HepG2 (cell line): ENCODE results near the gene MAPK7. TPM values are rescaled to one million over a fixed set of nuclear protein-coding genes. Genes with fewer than 3 reads are reported as not detected.

Experiments used
- BCL6 ChIP-seq: IDR thresholded peaks from 2 replicates; pipeline ENCODE4 v1.6.1; 2016; ENCODE audit warnings: missing genetic modification reagents, missing compliant biosample characterization
- CHCHD3 ChIP-seq: sonication (generic); formaldehyde crosslinking; IDR thresholded peaks from 2 replicates; pipeline ENCODE4 v1.8.0; 2022; ENCODE audit warnings: mild to moderate bottlenecking, missing genetic modification reagents, moderate library complexity
- DR1 ChIP-seq: sonication (generic); formaldehyde crosslinking; IDR thresholded peaks from 2 replicates; pipeline ENCODE4 v1.8.0; 2021; ENCODE audit warnings: mild to moderate bottlenecking, missing genetic modification reagents, inconsistent platforms
- GABPB1 ChIP-seq: IDR thresholded peaks from 2 replicates; pipeline ENCODE4 v1.6.1; 2016; ENCODE audit warnings: mild to moderate bottlenecking, missing genetic modification reagents, moderate library complexity, missing compliant biosample characterization
- HMGA1 ChIP-seq: sonication (generic); formaldehyde crosslinking; conservative IDR thresholded peaks from 2 replicates; pipeline ENCODE4 v1.4.0; 2020; ENCODE audit warnings: missing genetic modification reagents
- ISL2 ChIP-seq: sonication (generic); formaldehyde crosslinking; IDR thresholded peaks from 2 replicates; pipeline ENCODE4 v1.5.0; 2020; ENCODE audit warnings: missing genetic modification reagents
- JUNB ChIP-seq: sonication (generic); formaldehyde crosslinking; IDR thresholded peaks from 2 replicates; pipeline ENCODE4 v1.8.0; 2022; ENCODE audit warnings: missing genetic modification reagents, mild to moderate bottlenecking, borderline replicate concordance
- KDM5A ChIP-seq: fragments of 200-600 bp; sonication (generic); IDR thresholded peaks from 2 replicates; pipeline ENCODE4 v1.7.0; 2018; ENCODE audit warnings: antibody characterized with exemption, mild to moderate bottlenecking, low read length, borderline replicate concordance
- MATR3 ChIP-seq: sonication (generic); formaldehyde crosslinking; IDR thresholded peaks from 2 replicates; pipeline ENCODE4 v1.4.0; 2020; ENCODE audit warnings: missing genetic modification reagents
- PTBP1 ChIP-seq: fragments of 200-400 bp; formaldehyde crosslinking; IDR thresholded peaks from 2 replicates; pipeline ENCODE4 v1.6.1; 2018; ENCODE audit warnings: low read length, low read depth; ENCODE audit not compliant: poor library complexity, severe bottlenecking
- REXO4 ChIP-seq: sonication (generic); formaldehyde crosslinking; IDR thresholded peaks from 2 replicates; pipeline ENCODE4 v1.8.0; 2022; ENCODE audit warnings: missing genetic modification reagents, mild to moderate bottlenecking, borderline replicate concordance
- SP2 ChIP-seq: sonication (generic); formaldehyde crosslinking; IDR thresholded peaks from 2 replicates; pipeline ENCODE4 v1.5.1; 2020; ENCODE audit warnings: mild to moderate bottlenecking, missing genetic modification reagents
- SRF ChIP-seq: IDR thresholded peaks from 2 replicates; pipeline ENCODE4 v1.6.1; 2011; ENCODE audit warnings: mild to moderate bottlenecking, low read depth, low read length, moderate library complexity
- STAT5B ChIP-seq: sonication (generic); formaldehyde crosslinking; IDR thresholded peaks from 2 replicates; pipeline ENCODE4 v1.4.0; 2020; ENCODE audit warnings: missing genetic modification reagents
- XBP1 ChIP-seq: sonication (generic); formaldehyde crosslinking; IDR thresholded peaks from 2 replicates; pipeline ENCODE4 v1.5.0; 2020; ENCODE audit warnings: missing genetic modification reagents
- ZNF543 ChIP-seq: sonication (generic); formaldehyde crosslinking; IDR thresholded peaks from 2 replicates; pipeline ENCODE4 v1.4.0; 2020; ENCODE audit warnings: mild to moderate bottlenecking, missing genetic modification reagents
- ZNF605 ChIP-seq: sonication (generic); formaldehyde crosslinking; IDR thresholded peaks from 2 replicates; pipeline ENCODE4 v1.8.0; 2022; ENCODE audit warnings: mild to moderate bottlenecking, missing genetic modification reagents
- ZNF678 ChIP-seq: sonication (generic); formaldehyde crosslinking; IDR thresholded peaks from 2 replicates; pipeline ENCODE4 v1.4.0; 2020; ENCODE audit warnings: mild to moderate bottlenecking, missing genetic modification reagents
- polyA plus RNA-seq, 8 experiments: library from polyadenylated mRNA; depleted of rRNA in 3 of 8; stranded (reverse) in 7 of 8; unstranded in 1 of 8; fragments of >200 nt; fragmentation: Illumina TruSeq in 4 of 8; extraction: Trizol in 4 of 8; gene quantifications; 2 replicates each; pipeline versions ENCODE4 v1.2.1 to v1.2.3, GENCODE V29; 2011 to 2016; ENCODE audit warnings: low read depth in 4 of 8, missing spikeins in 1 of 8, mixed read lengths in 1 of 8; ENCODE audit not compliant: insufficient read depth in 1 of 8
- total RNA-seq, 5 experiments: library from RNA; depleted of rRNA; stranded (reverse); fragments of >200 nt; fragmentation: Illumina TruSeq; extraction: Trizol; gene quantifications; 2 replicates each; pipeline ENCODE4 v1.2.3, GENCODE V29; 2016; ENCODE audit warnings: low read depth in 1 of 5
- TF ChIP-seq, protein P1 (sequence below): conservative IDR thresholded peaks from 2 replicates; pipeline ENCODE4 v1.6.1; 2018; ENCODE audit warnings: missing genetic modification reagents
- TF ChIP-seq, protein P2 (sequence below): IDR thresholded peaks from 2 replicates; pipeline ENCODE4 v1.6.1; 2016; ENCODE audit warnings: missing genetic modification reagents, missing compliant biosample characterization
- TF ChIP-seq, protein P3 (sequence below): sonication (generic); formaldehyde crosslinking; IDR thresholded peaks from 2 replicates; pipeline ENCODE4 v1.4.0; 2020; ENCODE audit warnings: missing genetic modification reagents
- TF ChIP-seq, protein P4 (sequence below): sonication (generic); formaldehyde crosslinking; IDR thresholded peaks from 2 replicates; pipeline ENCODE4 v1.5.1; 2020; ENCODE audit warnings: mild to moderate bottlenecking, moderate library complexity, missing genetic modification reagents
- TF ChIP-seq, protein P5 (sequence below): sonication (generic); formaldehyde crosslinking; IDR thresholded peaks from 2 replicates; pipeline ENCODE4 v1.4.0; 2020; ENCODE audit warnings: mild to moderate bottlenecking, missing genetic modification reagents
- TF ChIP-seq, protein P6 (sequence below): sonication (generic); formaldehyde crosslinking; IDR thresholded peaks from 2 replicates; pipeline ENCODE4 v1.5.0; 2020; ENCODE audit warnings: mild to moderate bottlenecking, missing genetic modification reagents

The MAPK7 gene
- total and polyA plus RNA-seq, 2 of the 13 experiments (the other 11 are each of a cell fraction or from before 2014, with no cell fraction given), result 2.9 to 5.9 TPM

DNA sequence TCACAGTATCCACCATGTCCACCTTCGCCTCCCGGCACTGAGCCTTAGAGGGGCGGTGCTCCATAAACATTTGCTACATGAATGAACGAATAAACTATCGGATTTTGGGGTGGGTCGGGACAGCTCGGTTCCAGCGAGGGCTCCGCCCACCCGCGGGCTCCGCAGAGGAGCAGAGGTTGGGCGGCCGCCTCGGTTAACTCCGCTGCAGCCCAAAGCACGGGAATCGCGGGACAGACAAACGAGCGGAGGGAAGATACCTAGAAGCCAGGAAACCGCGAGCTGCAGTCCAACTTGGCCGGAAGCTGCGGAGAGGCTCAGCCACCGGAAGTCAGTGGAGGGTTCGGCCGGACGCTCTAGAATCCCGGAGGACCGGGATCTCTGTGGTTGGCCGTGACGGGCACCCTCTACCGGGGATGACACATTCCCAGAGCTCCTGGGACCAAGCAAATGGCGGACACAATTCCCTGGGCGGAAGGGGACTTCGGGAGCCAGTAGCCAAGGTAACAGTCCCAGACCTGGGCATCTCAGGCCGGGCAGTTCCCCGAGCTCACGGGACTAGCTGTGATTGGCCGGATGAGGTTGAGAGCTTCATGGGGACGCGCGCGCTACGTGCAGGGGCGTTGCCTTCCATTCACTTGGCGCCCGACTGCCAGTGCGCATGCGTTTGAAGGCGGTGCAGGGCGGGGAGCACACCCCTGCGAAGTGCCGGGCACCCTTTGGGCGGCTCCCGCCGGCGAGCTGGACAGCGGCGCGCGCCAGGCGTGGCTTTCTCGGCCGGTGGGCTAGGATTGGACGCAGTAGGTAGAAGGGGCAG lies 489 bp upstream of the MAPK7 start (continued):
- TF ChIP-seq, protein P1, sequence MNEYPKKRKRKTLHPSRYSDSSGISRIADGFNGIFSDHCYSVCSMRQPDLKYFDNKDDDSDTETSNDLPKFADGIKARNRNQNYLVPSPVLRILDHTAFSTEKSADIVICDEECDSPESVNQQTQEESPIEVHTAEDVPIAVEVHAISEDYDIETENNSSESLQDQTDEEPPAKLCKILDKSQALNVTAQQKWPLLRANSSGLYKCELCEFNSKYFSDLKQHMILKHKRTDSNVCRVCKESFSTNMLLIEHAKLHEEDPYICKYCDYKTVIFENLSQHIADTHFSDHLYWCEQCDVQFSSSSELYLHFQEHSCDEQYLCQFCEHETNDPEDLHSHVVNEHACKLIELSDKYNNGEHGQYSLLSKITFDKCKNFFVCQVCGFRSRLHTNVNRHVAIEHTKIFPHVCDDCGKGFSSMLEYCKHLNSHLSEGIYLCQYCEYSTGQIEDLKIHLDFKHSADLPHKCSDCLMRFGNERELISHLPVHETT (CRISPR knock-in tag), result peak; percentile 84
- TF ChIP-seq SP2 (CRISPR knock-in tag) (no peak; the same call in 1 of the 2 replicates), PTBP1 (no peak), XBP1 (CRISPR knock-in tag) (peak; percentile 71; the same call in 1 of the 2 replicates), MATR3 (no peak), ZNF605 (CRISPR knock-in tag) (peak; percentile 81), DR1 (CRISPR knock-in tag) (peak; percentile 63; the same call in 1 of the 2 replicates), JUNB (CRISPR knock-in tag) (no peak), KDM5A (peak; percentile 85), GABPB1 (CRISPR knock-in tag) (peak; percentile 98), BCL6 (CRISPR knock-in tag) (no peak), STAT5B (CRISPR knock-in tag) (no peak), REXO4 (CRISPR knock-in tag) (no peak), ZNF543 (CRISPR knock-in tag) (peak; percentile 79; the same call in 1 of the 2 replicates), HMGA1 (no peak), SRF (no peak), ZNF678 (CRISPR knock-in tag) (no peak), CHCHD3 (no peak), ISL2 (peak; percentile 71; the same call in 1 of the 2 replicates)
- TF ChIP-seq, protein P2, sequence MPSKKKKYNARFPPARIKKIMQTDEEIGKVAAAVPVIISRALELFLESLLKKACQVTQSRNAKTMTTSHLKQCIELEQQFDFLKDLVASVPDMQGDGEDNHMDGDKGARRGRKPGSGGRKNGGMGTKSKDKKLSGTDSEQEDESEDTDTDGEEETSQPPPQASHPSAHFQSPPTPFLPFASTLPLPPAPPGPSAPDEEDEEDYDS (CRISPR knock-in tag), result peak; percentile 55; the same call in 1 of the 2 replicates
- TF ChIP-seq, protein P3, sequence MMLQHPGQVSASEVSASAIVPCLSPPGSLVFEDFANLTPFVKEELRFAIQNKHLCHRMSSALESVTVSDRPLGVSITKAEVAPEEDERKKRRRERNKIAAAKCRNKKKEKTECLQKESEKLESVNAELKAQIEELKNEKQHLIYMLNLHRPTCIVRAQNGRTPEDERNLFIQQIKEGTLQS, result no peak
- TF ChIP-seq, protein P4, sequence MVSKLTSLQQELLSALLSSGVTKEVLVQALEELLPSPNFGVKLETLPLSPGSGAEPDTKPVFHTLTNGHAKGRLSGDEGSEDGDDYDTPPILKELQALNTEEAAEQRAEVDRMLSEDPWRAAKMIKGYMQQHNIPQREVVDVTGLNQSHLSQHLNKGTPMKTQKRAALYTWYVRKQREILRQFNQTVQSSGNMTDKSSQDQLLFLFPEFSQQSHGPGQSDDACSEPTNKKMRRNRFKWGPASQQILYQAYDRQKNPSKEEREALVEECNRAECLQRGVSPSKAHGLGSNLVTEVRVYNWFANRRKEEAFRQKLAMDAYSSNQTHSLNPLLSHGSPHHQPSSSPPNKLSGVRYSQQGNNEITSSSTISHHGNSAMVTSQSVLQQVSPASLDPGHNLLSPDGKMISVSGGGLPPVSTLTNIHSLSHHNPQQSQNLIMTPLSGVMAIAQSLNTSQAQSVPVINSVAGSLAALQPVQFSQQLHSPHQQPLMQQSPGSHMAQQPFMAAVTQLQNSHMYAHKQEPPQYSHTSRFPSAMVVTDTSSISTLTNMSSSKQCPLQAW (CRISPR knock-in tag), result peak; percentile 93
- TF ChIP-seq, protein P5, sequence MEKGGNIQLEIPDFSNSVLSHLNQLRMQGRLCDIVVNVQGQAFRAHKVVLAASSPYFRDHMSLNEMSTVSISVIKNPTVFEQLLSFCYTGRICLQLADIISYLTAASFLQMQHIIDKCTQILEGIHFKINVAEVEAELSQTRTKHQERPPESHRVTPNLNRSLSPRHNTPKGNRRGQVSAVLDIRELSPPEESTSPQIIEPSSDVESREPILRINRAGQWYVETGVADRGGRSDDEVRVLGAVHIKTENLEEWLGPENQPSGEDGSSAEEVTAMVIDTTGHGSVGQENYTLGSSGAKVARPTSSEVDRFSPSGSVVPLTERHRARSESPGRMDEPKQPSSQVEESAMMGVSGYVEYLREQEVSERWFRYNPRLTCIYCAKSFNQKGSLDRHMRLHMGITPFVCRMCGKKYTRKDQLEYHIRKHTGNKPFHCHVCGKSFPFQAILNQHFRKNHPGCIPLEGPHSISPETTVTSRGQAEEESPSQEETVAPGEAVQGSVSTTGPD (CRISPR knock-in tag), result no peak
- TF ChIP-seq, protein P6, sequence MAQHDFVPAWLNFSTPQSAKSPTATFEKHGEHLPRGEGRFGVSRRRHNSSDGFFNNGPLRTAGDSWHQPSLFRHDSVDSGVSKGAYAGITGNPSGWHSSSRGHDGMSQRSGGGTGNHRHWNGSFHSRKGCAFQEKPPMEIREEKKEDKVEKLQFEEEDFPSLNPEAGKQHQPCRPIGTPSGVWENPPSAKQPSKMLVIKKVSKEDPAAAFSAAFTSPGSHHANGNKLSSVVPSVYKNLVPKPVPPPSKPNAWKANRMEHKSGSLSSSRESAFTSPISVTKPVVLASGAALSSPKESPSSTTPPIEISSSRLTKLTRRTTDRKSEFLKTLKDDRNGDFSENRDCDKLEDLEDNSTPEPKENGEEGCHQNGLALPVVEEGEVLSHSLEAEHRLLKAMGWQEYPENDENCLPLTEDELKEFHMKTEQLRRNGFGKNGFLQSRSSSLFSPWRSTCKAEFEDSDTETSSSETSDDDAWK, result no peak
